ENCODE measurements around the gene ZNF791.
"Not testable (repeated sequence)": the region's sequence is repeated elsewhere in the genome, so short reads cannot be mapped to it uniquely, and the experiment has no call there.

DNA sequence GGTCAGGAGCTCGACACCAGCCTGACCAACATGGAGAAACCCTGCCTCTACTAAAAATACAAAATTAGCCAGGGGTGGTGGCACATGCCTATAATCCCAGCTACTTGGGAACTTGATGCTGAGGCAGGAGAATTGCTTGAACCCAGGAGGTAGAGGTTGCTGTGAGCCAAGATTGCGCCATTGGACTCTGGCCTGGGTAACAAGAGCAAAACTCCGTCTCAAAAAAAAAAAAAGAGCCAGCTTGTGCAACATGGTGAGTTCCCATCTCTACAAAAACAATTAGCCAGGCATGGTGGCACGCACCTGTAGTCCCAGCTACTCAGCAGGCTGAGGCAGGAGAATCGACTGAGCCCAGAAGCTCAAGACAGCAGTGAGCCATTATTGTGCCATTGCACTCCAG lies 67.3 kb downstream of the ZNF791 start:
- not testable (repeated sequence) for TF ChIP-seq CTCF (conservative IDR thresholded peaks at IDR 0.05; ENCODE audit: low read depth, low read length); EZH2 (IDR thresholded peaks at IDR 0.05; ENCODE audit: borderline replicate concordance, low read depth, low read length, poor library complexity, severe bottlenecking)

Measured in A673 (cell line).